Measurements from ENCODE around the gene TGFA.

GRCh38 chr2:70528276-70528675 is 25.4 kb downstream of the TGFA start:
- TF ChIP-seq, protein P1, sequence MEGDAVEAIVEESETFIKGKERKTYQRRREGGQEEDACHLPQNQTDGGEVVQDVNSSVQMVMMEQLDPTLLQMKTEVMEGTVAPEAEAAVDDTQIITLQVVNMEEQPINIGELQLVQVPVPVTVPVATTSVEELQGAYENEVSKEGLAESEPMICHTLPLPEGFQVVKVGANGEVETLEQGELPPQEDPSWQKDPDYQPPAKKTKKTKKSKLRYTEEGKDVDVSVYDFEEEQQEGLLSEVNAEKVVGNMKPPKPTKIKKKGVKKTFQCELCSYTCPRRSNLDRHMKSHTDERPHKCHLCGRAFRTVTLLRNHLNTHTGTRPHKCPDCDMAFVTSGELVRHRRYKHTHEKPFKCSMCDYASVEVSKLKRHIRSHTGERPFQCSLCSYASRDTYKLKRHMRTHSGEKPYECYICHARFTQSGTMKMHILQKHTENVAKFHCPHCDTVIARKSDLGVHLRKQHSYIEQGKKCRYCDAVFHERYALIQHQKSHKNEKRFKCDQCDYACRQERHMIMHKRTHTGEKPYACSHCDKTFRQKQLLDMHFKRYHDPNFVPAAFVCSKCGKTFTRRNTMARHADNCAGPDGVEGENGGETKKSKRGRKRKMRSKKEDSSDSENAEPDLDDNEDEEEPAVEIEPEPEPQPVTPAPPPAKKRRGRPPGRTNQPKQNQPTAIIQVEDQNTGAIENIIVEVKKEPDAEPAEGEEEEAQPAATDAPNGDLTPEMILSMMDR (IDR thresholded peaks at IDR 0.05): no peak
- no peak for TF ChIP-seq EZH2phosphoT487 (IDR thresholded peaks at IDR 0.05)
